Mesenchymal stem cell (in vitro differentiated cells and primary cell): ENCODE data around the gene VRK2.

Source experiments
- DNase-seq: peaks from one replicate; pipeline ENCODE4 v3.0.0-alpha.2; 2013
- H2AFZ ChIP-seq: one replicate; pipeline ENCODE4 v1.6.1; 2013; ENCODE audit warnings: low read depth, mild to moderate bottlenecking, control low read depth, inconsistent platforms, low read length, moderate library complexity
- H2AK5ac ChIP-seq: 2 replicates; pipeline ENCODE4 v1.6.1; 2013; ENCODE audit warnings: low read length, moderate library complexity, mild to moderate bottlenecking, inconsistent platforms; ENCODE audit not compliant: severe bottlenecking
- H2BK120ac ChIP-seq: one replicate; pipeline ENCODE4 v1.6.1; 2013; ENCODE audit warnings: low read depth, mild to moderate bottlenecking, inconsistent platforms, low read length, moderate library complexity
- H2BK12ac ChIP-seq, 2 experiments: one replicate each; pipeline ENCODE4 v1.6.1; 2013; ENCODE audit warnings: inconsistent platforms in 2 of 2, low read length in 2 of 2, mild to moderate bottlenecking in 2 of 2, moderate library complexity in 2 of 2, control low read depth in 1 of 2
- H2BK15ac ChIP-seq: one replicate; pipeline ENCODE4 v1.6.1; 2013; ENCODE audit warnings: mild to moderate bottlenecking, low read depth, inconsistent platforms; ENCODE audit not compliant: poor library complexity, severe bottlenecking
- H2BK5ac ChIP-seq: 2 replicates; pipeline ENCODE4 v1.6.1; 2013; ENCODE audit warnings: low read depth, mild to moderate bottlenecking, low read length, control low read depth, inconsistent platforms; ENCODE audit not compliant: poor library complexity, severe bottlenecking
- H3K14ac ChIP-seq, 2 experiments: one replicate each; pipeline ENCODE4 v1.6.1; 2013; ENCODE audit warnings: inconsistent platforms in 2 of 2, low read length in 2 of 2, control low read depth in 1 of 2, mild to moderate bottlenecking in 1 of 2, moderate library complexity in 1 of 2
- H3K18ac ChIP-seq, 2 experiments: one replicate each; pipeline ENCODE4 v1.6.1; 2013; ENCODE audit warnings: inconsistent platforms in 2 of 2, low read length in 2 of 2, control low read depth in 1 of 2, low read depth in 1 of 2, mild to moderate bottlenecking in 1 of 2
- H3K23ac ChIP-seq, 2 experiments: one replicate each; pipeline ENCODE4 v1.6.1; 2013; ENCODE audit warnings: inconsistent platforms in 2 of 2, low read length in 2 of 2, mild to moderate bottlenecking in 2 of 2, moderate library complexity in 2 of 2, control low read depth in 1 of 2
- H3K27ac ChIP-seq: 2 replicates; pipeline ENCODE4 v1.5.1; 2013; ENCODE audit warnings: mild to moderate bottlenecking, moderate library complexity, low read length, control low read depth, inconsistent platforms; ENCODE audit not compliant: poor library complexity, severe bottlenecking
- H3K27me3 ChIP-seq, 2 experiments: 2 replicates each; pipeline versions ENCODE4 v1.6.1 to v1.7.0; 2013; ENCODE audit warnings: low read length in 2 of 2, mild to moderate bottlenecking in 2 of 2, moderate library complexity in 2 of 2, control low read depth in 1 of 2, inconsistent platforms in 1 of 2; ENCODE audit not compliant: control insufficient read depth in 1 of 2, insufficient read depth in 1 of 2
- H3K36me3 ChIP-seq, 2 experiments: 2 replicates each; pipeline versions ENCODE4 v1.6.1 to v1.7.0; 2013; ENCODE audit warnings: low read length in 2 of 2, control low read depth in 1 of 2, inconsistent platforms in 1 of 2, low read depth in 1 of 2, mild to moderate bottlenecking in 1 of 2; ENCODE audit not compliant: insufficient read depth in 2 of 2, control insufficient read depth in 1 of 2
- H3K4ac ChIP-seq, 2 experiments: one replicate each; pipeline ENCODE4 v1.6.1; 2013; ENCODE audit warnings: inconsistent platforms in 2 of 2, low read length in 2 of 2, mild to moderate bottlenecking in 2 of 2, moderate library complexity in 2 of 2, control low read depth in 1 of 2, low read depth in 1 of 2
- H3K4me1 ChIP-seq: 2 replicates; pipeline ENCODE4 v1.6.1; 2013; ENCODE audit warnings: low read depth, low read length, control low read depth; ENCODE audit not compliant: control insufficient read depth, insufficient read depth
- H3K4me2 ChIP-seq: 2 replicates; pipeline ENCODE4 v1.6.1; 2013; ENCODE audit warnings: low read length, mild to moderate bottlenecking, inconsistent platforms; ENCODE audit not compliant: poor library complexity, severe bottlenecking
- H3K4me3 ChIP-seq, 2 experiments: 2 replicates each; pipeline versions ENCODE4 v1.5.1 to v1.7.0; 2013; ENCODE audit warnings: low read length in 2 of 2, mild to moderate bottlenecking in 2 of 2, control low read depth in 1 of 2, low read depth in 1 of 2; ENCODE audit not compliant: insufficient read depth in 1 of 2
- H3K79me1 ChIP-seq: replicated peaks from 2 replicates; pipeline ENCODE4 v1.6.1; 2013; ENCODE audit warnings: mild to moderate bottlenecking, control low read depth, low read length, inconsistent platforms; ENCODE audit not compliant: poor library complexity, severe bottlenecking
- H3K9ac ChIP-seq: 2 replicates; pipeline ENCODE4 v1.7.0; 2013; ENCODE audit warnings: mild to moderate bottlenecking, low read length, moderate library complexity
- H3K9me3 ChIP-seq: 2 replicates; pipeline ENCODE4 v1.7.0; 2013; ENCODE audit warnings: mild to moderate bottlenecking, low read length; ENCODE audit not compliant: control insufficient read depth
- H4K8ac ChIP-seq: one replicate; pipeline ENCODE4 v1.6.1; 2013; ENCODE audit warnings: inconsistent platforms, mild to moderate bottlenecking, low read length, moderate library complexity
- H4K91ac ChIP-seq: one replicate; pipeline ENCODE4 v1.6.1; 2013; ENCODE audit warnings: mild to moderate bottlenecking, low read length, inconsistent platforms
- WGBS: methylation state at CpG from one replicate; pipeline ENCODE4 v1.1.7; 2013; ENCODE audit warnings: mixed read lengths; 5-methylcytosine and 5-hydroxymethylcytosine counted together

Gene VRK2

GRCh38 chr2:58206785-58207184 is 160.2 kb downstream of the VRK2 start:
- Histone ChIP-seq H3K27ac (no peak overlapping the region), H3K4me2 (no peak overlapping the region), H4K91ac (no peak overlapping the region), H3K4ac (no peak overlapping the region), H3K18ac (no peak overlapping the region), H2AK5ac (no peak overlapping the region), H3K23ac (no peak overlapping the region), H2AFZ (no peak overlapping the region), H3K79me1 (peaks cover 8% of the 10 kb centered on the region), H2BK5ac (no peak overlapping the region), H3K14ac (no peak overlapping the region), H3K4me3 (no peak overlapping the region), H3K9ac (no peak overlapping the region), H3K27me3 (no peaks in the 10 kb centered on the region), H3K36me3 (peaks cover 7 to 14% of the 10 kb centered on the region in 2 experiments), H3K4me1 (no peaks in the 10 kb centered on the region), H4K8ac (no peak overlapping the region), H2BK15ac (no peak overlapping the region), H2BK12ac (no peak overlapping the region), H2BK120ac (no peak overlapping the region), H3K9me3 (no peaks in the 10 kb centered on the region)
- WGBS: no CpG with 5 or more reads among the region's 1 CpG
- DNase-seq: no peak

DNA sequence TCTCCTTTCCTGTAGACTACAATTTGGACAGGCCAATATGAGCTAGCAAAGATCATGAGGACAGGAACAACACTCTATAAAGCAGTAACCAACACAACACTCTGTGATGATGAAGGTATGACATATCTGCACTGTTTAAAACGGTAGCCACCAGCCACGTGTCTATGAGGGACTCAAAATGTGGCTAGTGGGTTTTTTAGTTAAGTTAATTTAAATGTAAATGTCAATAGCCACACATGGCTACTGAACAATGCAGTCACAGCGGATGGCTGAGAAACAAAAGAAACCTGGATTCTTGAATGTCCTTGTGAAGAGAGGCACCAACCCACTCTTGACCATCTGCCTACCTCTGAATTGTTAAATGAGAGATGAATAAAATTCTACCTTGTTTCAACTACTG is 160.6 kb downstream of the VRK2 start:
- peaks cover 9% of the 10 kb centered on the region for H3K79me1 ChIP-seq
- H2BK5ac ChIP-seq: no peak overlapping the region
- H3K27ac ChIP-seq: no peak overlapping the region
- no peak overlapping the region for H2BK120ac ChIP-seq
- H2BK12ac ChIP-seq: no peak overlapping the region
- H3K9ac ChIP-seq: no peak overlapping the region
- no peak overlapping the region for H3K4ac ChIP-seq
- DNase-seq: no peak
- H3K27me3 ChIP-seq: no peaks in the 10 kb centered on the region
- H4K8ac ChIP-seq: no peak overlapping the region
- H3K36me3 ChIP-seq: peaks cover 7 to 16% of the 10 kb centered on the region in 2 experiments
- no peaks in the 10 kb centered on the region for H3K4me1 ChIP-seq
- H3K4me3 ChIP-seq: no peak overlapping the region
- H4K91ac ChIP-seq: no peak overlapping the region
- H2AFZ ChIP-seq: no peak overlapping the region
- H2BK15ac ChIP-seq: no peak overlapping the region
- H3K4me2 ChIP-seq: no peak overlapping the region
- H3K18ac ChIP-seq: no peak overlapping the region
- H3K9me3 ChIP-seq: no peaks in the 10 kb centered on the region
- no peak overlapping the region for H3K23ac ChIP-seq
- no peak overlapping the region for H2AK5ac ChIP-seq
- H3K14ac ChIP-seq: no peak overlapping the region
- WGBS: 84% methylated on average over 3 of the region's 3 CpGs
